ENCODE measurements around the gene PDE9A. TPM values are rescaled to one million over a fixed set of nuclear protein-coding genes. Genes with fewer than 3 reads are reported as not detected.

Gene PDE9A
- total and polyA plus RNA-seq, 8 donors: 5.1 to 24.2 (median 21.9) TPM

DNA sequence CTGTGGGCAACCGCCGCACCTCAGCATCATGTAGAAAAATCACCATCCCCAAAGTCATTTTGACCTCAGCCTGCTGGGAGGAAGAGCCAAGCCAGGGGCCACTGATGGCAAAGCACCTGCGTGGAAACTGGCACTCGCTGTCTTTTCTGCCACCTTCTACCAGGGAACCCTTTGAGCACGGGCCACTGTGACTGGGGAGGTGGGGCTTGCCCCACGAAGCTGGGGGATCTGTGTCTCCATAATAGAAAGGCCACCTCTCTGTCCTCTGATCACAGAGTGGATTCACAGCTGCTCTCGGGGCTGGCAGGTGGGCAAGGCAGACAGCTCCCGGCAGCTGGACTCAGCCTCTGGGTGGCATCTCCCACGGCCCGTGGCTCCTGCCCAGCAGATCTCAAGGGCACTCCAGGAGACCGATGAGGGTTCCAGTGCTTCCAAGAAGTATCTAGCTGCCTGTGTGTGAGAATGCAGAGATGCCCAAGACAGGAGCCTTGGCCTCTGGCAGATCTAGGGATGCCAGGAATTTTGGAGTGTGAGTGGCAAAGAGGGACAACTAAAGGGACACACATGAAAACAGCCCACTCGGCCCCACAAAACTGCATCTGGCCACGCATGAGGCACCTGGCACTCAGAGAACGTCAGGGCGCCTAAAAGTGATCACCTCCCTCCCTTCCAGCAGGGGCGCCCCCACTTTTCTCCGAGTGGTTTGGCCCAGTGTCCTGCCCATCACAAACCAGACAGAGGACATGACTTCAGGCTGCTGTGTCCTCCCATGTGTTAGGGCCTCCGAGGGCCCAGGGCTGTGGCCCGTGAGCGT lies 102.6 kb downstream of the PDE9A start:
- Histone ChIP-seq H3K9me3 (no peaks in the 10 kb centered on the region), H3K27ac (no peak overlapping the region), H3K27me3 (no peaks in the 10 kb centered on the region), H3K4me3 (no peak overlapping the region), H3K4me1 (no peaks in the 10 kb centered on the region), H3K36me3 (no peaks in the 10 kb centered on the region)
- peak in 1 of 4 donors; percentile 69 for DNase-seq
- intact Hi-C loops (cut with DNase I): no loop called here
- TF ChIP-seq, protein P1, sequence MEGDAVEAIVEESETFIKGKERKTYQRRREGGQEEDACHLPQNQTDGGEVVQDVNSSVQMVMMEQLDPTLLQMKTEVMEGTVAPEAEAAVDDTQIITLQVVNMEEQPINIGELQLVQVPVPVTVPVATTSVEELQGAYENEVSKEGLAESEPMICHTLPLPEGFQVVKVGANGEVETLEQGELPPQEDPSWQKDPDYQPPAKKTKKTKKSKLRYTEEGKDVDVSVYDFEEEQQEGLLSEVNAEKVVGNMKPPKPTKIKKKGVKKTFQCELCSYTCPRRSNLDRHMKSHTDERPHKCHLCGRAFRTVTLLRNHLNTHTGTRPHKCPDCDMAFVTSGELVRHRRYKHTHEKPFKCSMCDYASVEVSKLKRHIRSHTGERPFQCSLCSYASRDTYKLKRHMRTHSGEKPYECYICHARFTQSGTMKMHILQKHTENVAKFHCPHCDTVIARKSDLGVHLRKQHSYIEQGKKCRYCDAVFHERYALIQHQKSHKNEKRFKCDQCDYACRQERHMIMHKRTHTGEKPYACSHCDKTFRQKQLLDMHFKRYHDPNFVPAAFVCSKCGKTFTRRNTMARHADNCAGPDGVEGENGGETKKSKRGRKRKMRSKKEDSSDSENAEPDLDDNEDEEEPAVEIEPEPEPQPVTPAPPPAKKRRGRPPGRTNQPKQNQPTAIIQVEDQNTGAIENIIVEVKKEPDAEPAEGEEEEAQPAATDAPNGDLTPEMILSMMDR (IDR thresholded peaks at IDR 0.05): no peak
- ATAC-seq: no peak

DNA sequence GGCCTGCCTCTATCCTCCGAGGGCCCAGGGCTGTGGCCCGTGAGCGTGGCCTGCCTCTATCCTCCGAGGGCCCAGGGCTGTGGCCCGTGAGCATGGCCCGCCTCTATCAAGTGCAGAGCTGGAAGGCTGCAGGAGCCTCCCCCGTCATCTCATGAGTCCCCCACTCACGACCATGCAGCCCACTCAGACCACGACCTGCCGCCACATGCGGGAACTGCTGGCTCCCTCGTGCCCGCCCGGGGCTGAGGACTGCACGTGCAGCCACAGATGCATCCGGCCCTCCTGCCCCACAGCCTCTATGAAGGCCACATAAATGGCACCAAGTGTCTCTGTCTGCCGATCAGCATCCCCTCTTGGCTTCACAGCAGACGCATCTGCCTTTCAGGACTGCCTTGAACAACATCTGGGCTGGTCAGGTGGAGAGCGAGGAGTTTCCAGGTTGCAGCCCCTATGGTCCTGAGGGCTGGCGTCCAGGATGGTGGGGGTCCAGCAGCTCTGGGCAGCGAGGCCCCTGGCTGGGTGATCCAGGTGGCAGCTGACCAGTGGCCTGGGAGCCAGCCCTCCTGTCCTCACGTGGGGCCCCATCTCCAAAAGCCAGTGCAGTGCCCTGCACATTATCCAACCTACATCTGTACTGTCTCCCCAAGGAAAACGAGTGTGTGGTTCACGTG lies 103.3 kb downstream of the PDE9A start:
- H3K27me3 ChIP-seq: no peaks in the 10 kb centered on the region
- no peak for ATAC-seq
- H3K9me3 ChIP-seq: no peaks in the 10 kb centered on the region
- no peak overlapping the region for H3K4me3 ChIP-seq
- TF ChIP-seq, protein P1 (IDR thresholded peaks at IDR 0.05): no peak
- H3K4me1 ChIP-seq: no peaks in the 10 kb centered on the region
- intact Hi-C loops (cut with DNase I): no loop called here
- no peak overlapping the region for H3K27ac ChIP-seq
- DNase-seq: peak in 1 of 4 donors; percentile 67
- H3K36me3 ChIP-seq: no peaks in the 10 kb centered on the region

DNA sequence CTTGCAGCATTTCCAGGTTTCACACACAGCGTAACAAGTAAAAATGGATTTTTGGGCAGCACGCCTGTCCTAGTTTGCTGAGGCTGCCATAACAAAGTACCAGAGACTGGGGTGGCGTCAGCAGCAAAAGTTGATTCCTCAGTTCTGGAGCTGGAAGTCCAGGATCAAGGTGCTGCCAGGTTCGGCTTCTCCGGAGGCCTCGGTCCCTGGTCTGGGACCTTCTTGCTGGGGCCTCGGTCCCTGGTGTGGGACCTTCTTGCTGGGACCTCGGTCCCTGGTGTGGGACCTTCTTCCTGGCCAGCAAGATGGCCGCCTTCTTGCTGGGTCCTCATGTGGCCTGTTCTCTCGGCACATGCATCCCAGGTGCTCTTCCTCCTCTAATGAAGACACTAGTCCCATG lies 104.0 kb downstream of the PDE9A start:
- TF ChIP-seq, protein P1 (IDR thresholded peaks at IDR 0.05): no peak
- H3K27me3 ChIP-seq: no peaks in the 10 kb centered on the region
- ATAC-seq: no peak
- intact Hi-C loops (cut with DNase I): no loop called here
- no peaks in the 10 kb centered on the region for H3K9me3 ChIP-seq
- peak in 1 of 4 donors; percentile 43 for DNase-seq
- H3K4me3 ChIP-seq: no peak overlapping the region
- no peak overlapping the region for H3K27ac ChIP-seq
- no peaks in the 10 kb centered on the region for H3K36me3 ChIP-seq
- H3K4me1 ChIP-seq: no peaks in the 10 kb centered on the region

DNA sequence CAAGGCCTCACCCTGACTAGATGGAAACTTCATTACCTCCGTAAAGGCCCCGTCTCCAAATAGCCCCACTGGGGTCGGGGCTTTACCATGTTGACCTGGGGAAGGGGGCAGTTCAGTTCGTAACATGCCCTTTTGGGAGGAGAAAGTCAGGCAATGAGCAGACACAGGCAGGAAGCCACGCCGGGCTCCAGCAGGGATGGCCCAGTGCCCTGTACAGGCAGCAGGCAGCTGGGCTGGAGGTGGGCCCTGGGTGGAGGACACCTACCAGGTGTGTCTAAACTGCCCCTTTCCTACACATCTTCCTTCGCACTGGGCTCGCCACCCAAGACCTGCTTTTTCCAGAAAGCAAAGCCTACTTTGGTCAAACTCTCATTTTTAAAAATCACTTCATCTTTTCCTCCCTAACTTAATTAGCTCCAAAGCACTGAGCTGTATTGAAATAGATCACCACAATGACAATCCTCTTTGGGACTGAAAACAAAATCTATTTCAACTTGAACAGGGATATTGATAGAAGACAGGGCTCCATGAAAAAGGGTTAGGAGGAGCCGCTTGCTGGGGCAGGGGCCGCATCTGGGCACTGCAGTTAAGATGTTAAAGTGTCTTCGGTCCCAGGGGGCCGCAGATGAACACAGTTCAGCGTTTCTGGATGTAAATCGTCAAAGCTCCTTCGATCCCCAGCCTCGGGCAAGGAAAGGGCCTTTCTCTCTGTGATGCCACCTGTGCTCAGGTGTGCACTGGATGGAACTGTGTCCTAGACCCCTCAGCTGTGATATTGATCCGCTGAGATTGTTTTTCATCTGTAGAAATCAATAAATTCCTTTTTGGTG lies 104.6 kb downstream of the PDE9A start:
- intact Hi-C loops (cut with DNase I): no loop called here
- Histone ChIP-seq H3K9me3 (no peaks in the 10 kb centered on the region), H3K27ac (no peak overlapping the region), H3K4me1 (no peaks in the 10 kb centered on the region), H3K27me3 (no peaks in the 10 kb centered on the region), H3K36me3 (no peaks in the 10 kb centered on the region), H3K4me3 (no peak overlapping the region)
- no peak for ATAC-seq
- TF ChIP-seq, protein P1 (IDR thresholded peaks at IDR 0.05): no peak
- DNase-seq: peak in 1 of 4 donors; percentile 76

Measured in left lung (tissue), 10 donors.